ENCODE measurements around the gene DNAJB6.
"Not testable (repeated sequence)": the region's sequence is repeated elsewhere in the genome, so short reads cannot be mapped to it uniquely, and the experiment has no call there.

Gene DNAJB6

GRCh38 chr7:157323401-157323800 is 13.4 kb upstream of the DNAJB6 start:
- no peak for DNase-seq (ENCODE audit: low spot score)

- DNase-seq (ENCODE audit: low spot score) = no peak
Measured at GRCh38 chr7:157329447-157329846, 7.4 kb upstream of the DNAJB6 start.

DNA sequence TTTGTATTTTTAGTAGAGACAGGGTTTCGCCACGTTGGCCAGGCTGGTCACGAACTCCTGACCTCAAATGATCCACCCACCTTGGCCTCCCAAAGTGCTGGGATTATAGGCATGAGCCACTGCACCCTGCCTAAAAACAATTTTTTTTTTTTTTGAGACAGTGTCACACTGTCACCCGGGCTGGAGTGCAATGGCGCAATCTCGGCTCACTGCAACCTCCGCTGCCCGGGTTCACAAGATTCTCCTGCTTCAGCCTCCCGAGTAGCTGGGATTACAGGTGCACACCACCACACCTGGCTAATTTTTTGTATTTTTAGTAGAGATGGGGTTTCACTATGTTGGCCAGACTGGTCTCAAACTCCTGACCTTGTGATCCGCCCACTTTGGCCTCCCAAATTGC is 6.2 kb upstream of the DNAJB6 start:
- DNase-seq (ENCODE audit: low spot score) = not testable (repeated sequence)

- DNase-seq (ENCODE audit: low spot score) = not testable (repeated sequence)
Measured at GRCh38 chr7:157331049-157331448, 5.8 kb upstream of the DNAJB6 start.

DNA sequence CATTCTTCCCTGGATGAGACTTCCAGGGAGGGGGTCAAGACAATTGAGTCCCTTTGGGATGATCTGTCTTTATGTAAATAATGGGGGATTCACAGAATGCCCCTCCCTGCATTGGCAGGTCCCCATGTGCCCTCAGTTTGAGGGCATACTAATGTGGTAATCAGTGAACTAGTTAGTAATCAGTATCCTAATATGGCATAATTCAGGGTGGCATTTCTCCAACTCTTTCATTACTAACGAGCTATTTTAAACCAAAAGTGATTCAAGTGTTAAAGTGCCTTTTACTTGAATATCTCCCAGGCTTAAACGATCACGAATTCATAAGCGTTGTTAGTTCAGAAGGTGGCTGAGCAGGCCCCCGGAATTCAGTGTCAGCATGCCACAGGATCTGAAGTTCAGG is 1.6 kb upstream of the DNAJB6 start:
- no peak for DNase-seq (ENCODE audit: low spot score)

GRCh38 chr7:157335991-157336382 is 817 bp upstream of the DNAJB6 start:
- no peak for DNase-seq (ENCODE audit: low spot score)

DNA sequence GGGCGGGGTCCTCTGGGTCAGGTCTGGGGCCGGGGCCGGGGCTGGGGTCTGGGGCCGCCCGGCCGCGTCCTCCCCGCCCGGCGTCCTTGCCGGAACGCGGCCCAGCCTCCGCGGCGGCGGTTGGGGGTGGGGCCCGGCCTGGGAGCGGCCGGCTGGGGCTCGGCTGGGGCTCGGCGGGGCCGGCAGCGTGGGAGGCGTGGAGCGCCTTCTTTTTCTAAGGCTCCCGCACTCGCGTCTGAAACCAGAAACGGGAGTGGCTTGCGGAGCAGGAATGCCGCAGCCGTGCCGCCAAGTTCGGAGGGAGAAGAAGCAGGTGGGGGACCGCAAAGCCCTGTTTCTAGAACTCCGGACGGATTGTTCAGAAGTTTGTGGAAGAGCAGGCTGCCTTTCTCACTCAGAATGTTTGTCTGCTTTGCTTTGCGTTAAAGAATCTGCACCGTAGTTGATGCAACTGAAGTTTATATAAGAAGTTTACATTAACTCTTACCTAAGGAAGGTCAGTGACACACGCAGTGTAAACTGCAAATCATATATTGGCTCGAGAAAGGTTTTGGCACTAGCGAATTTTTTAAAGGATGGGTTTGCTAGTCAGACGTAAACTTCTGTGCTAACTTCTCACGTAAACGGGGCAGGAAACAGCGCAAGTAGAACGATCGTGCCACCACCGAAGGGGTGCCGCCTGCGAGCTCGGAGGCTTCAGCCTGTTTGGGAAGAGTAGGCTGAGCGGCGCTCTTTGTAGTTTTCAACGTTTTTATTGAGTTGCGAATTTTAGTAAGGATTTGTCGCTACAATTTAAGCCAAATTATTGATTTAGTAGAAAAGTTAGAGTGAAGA is 729 bp downstream of the DNAJB6 start:
- no peak for DNase-seq (ENCODE audit: low spot score)

GRCh38 chr7:157339777-157340677 is 3.2 kb downstream of the DNAJB6 start:
- no peak for DNase-seq (ENCODE audit: low spot score)

DNA sequence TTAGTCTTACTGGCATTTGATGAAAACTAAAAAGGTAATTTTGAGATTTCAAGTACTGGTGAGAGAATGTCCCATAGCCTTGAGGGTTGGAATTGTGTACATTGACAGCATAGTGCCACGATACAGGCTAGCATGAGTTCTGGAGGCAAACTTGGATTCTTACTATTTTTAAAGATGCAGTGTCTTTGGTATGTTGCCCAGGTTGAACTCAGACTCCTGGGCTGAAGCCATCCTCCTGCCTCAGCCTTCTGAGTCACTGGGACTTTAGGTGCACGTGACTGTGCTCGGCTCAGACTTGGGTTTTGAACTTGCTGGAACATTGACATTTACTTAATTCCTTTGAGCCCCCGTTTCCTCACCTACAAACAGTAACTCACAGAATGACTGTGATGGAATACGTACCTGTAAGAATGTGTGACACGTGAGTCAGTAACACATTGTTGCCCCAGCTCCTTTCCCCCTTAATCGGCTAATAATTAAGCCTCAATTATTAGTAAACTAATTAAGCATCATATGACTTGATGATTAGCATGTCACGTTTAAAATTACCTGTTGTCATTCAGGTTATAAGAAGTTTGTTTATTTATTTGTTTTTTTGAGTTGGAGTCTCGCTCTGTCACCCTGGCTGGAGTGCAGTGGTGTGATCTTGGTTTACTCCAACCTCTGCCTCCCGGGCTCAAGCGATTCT is 10.6 kb downstream of the DNAJB6 start:
- no peak for DNase-seq (ENCODE audit: low spot score)

DNA sequence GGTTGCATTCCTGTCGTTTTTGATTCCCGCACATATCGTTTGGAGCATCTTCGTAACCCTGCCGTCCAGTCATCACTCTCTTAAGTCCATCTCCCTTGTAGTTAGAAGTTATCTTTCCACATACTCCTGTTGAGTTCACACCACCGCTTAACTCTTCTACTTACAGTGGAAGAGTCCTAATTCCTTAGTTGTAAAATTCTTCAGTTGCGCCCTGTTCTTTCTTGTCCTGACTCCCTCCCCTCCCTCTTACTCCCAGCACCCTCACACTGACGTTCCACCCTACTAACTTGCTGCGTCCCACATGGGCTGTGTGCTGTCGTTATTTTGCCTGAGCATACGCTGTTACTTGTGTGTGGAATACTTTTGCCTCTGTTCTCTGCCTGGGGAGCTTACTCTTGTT is 11.7 kb downstream of the DNAJB6 start:
- DNase-seq (ENCODE audit: low spot score) = no peak

GRCh38 chr7:157352516-157352915 is 15.7 kb downstream of the DNAJB6 start:
- DNase-seq (ENCODE audit: low spot score) = no peak

DNA sequence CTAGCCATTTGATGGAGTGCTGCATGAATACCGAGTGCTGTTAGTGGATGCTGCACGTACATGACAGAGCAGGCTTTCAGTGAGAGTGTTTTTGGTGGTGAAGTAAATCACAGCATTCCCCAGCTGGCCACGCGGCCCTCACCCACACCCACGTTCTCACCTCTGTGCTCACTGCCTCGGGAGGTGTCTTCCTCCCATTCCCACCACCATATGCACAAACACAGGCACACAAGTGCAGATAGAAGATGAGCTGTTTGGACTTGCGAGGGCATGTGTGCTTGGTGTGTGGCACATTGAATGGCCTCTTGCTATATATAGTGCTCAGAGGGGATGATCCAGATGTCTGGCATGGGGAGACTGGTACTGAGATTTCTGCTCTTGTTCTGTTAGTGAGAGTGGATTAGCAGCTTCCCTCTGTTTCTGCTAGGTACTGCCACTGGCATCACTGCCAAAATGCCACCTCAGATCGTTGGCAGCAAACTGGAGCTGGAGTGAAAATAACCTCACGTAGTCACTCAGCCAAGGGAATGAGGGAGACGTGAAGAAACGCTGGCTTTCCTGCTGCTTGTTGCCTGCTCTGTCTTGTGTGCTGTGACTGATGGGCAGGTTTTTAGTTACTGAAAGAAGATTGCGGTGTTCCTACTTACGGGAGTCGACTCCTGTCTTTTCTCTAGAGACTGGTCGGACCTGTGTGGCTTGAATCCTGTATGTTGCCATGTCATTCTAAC is 19.1 kb downstream of the DNAJB6 start:
- no peak for DNase-seq (ENCODE audit: low spot score)

GRCh38 chr7:157357129-157358040 is 20.6 kb downstream of the DNAJB6 start:
- no peak for DNase-seq (ENCODE audit: low spot score)

- no peak for DNase-seq (ENCODE audit: low spot score)
Measured at GRCh38 chr7:157358041-157358752, 21.4 kb downstream of the DNAJB6 start.

GRCh38 chr7:157358753-157359096 is 21.9 kb downstream of the DNAJB6 start:
- DNase-seq (ENCODE audit: low spot score) = no peak

GRCh38 chr7:157359581-157359980 is 22.8 kb downstream of the DNAJB6 start:
- no peak for DNase-seq (ENCODE audit: low spot score)

DNA sequence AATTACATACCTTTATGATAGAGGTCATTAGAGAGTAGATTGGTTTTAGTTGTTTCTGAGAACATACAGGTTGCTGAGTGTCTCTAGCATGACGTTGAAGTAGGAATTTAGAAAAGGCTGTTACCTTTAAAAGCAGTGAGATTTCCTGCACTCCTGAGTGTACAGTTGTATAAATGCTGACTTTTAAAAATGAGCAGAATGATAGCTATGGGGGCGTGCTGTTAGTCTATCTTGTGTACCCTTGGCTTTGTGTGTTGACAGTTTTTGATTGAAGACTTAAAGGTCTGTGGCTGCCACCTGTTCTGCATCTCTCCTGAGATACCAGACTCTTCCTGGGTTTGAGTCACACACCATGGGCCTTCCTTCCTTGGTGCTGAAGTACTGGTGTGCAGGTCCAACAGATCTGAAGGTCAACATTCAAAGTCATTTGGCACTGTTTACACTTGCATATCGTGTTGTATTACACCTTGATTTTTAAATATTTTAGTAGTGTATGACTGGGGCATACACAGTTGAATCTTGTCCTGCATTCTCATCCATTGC is 23.8 kb downstream of the DNAJB6 start:
- DNase-seq (ENCODE audit: low spot score) = no peak

- no peak for DNase-seq (ENCODE audit: low spot score)
Measured at GRCh38 chr7:157361537-157361936, 24.7 kb downstream of the DNAJB6 start.

DNA sequence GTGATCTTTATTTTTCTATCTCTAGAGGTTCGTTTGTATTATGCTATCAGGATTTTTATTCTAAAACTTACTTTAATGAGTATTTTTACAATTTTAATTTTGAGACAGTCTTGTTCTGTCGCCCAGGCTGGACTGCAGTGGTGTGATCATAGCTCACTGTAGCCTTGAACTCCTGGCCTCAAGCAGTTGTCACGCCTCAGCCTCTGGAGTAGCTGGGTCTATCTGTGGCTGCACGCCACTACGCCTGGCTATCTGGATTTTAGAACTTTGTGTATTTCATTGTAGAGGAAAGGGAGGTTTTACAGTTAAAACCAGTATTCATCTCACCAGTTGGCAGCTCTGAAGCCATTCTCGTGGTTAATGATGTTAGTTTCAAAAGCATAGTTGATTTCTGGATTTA is 25.9 kb downstream of the DNAJB6 start:
- no peak for DNase-seq (ENCODE audit: low spot score)

GRCh38 chr7:157366722-157367121 is 29.9 kb downstream of the DNAJB6 start:
- DNase-seq (ENCODE audit: low spot score) = no peak

Data from putamen (tissue), 1 donor.